SHP77 (cell line): Measurements from ENCODE around the gene TTC7B.

Experiments used
- DNase-seq, 2 experiments: peaks; one replicate each; lab custom pipeline; 2025; lab: John Stamatoyannopoulos, UW

TTC7B gene

GRCh38 chr14:90576581-90576980 lies 239.6 kb downstream of the TTC7B start:
- DNase-seq, result no peak

- DNase-seq, result no peak
Observed at GRCh38 chr14:90575781-90576180, 240.4 kb downstream of the TTC7B start.

DNA sequence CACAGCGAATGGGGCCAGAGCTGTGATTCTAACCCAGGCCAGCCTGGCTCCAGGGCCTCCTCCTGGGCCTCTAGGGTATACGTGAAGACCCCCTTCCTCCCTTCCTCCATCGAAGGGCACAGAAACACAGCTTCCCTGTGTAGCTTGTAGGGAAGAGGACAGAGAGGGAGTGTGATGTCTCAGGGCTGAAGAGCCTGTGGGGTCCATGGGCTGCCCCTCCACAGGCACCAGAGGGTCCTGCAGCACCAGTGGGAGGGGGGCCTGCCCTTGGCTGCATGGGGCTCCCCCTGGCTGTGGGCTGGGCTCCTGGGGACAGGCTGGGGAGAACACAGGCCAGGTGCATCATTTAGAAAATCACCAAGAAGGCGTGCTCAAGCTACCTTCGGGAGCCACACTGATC lies 240.9 kb downstream of the TTC7B start:
- DNase-seq, result no peak

DNA sequence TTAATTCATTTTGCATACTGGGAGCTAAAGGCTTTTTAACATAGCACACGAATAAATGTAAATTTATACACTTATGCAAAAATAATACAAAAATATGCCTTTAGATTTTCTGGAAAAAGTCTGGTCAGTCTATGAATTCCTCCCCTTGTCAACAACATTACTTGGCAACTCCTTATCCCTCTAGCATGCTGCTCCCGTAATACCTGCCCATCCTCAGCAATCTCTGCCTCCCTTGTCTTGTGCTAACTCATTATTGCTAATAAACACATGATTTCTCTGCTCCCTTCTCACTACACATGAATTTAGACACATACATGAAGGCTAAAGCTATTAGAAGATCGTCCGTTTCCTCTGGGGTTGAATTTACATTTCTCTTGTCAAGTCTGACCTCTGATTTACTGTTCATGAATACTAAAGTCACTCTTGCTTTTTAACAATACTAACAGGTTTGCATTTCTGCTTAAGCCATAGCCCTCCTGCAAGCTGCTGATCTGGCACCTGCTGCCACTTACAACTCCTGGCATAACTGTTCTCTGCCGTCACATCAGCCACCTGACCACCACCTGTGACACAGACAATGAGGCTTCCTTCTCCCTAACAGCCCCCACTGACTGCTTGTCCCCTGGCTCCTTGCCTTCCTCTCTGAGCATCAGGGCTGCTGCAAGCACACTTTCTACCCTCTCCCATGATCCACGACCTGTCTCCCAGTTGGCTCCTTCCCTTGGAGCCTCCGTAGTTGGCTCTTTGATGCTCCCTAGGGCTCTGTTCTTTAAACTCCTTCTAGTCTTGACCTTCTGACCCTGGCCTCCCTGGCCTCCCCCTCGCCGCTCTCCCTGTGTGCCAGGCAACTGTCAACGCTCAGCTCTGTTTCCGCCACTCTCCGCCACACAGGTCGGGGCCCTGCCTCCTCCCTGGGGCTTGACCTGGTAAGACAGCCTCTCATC lies 241.8 kb downstream of the TTC7B start:
- DNase-seq, result peak; percentile 72 to 74

DNA sequence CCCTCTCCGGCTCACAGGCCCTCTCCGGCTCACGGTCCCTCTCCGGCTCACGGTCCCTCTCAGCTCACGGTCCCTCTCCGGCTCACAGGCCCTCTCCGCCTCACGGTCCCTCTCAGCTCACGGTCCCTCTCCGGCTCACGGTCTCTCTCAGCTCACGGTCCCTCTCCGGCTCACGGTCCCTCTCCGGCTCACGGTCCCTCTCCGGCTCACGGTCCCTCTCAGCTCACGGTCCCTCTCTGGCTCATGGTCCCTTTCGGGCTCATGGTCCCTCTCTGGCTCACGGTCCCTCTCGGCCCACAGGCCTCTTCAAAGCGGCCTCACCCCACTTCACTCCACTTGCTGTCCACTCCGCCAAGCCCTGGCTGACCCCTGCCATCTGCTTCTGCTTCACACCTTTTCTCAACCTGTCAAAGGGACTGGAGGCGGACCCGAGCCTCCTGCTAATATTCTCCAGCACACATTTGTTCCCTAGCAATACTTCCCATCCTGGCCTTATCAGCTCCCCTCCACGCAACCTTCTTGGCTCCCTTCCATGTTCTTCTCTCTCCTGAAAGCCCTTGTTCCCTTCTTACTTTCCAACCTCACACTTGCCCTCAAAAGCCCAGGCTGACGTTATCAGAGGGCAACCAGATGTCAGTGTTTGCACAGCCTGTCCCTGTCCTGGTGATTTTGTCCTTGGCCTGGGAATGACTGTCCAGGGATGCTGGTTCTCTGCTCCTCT lies 242.7 kb downstream of the TTC7B start:
- peak; percentile 20 to 24 for DNase-seq

- DNase-seq, result no peak
Observed at GRCh38 chr14:90572441-90573150, 243.6 kb downstream of the TTC7B start.

GRCh38 chr14:90571149-90571947 lies 244.9 kb downstream of the TTC7B start:
- no peak for DNase-seq

- no peak for DNase-seq
Observed at GRCh38 chr14:90570461-90570860, 245.8 kb downstream of the TTC7B start.

DNA sequence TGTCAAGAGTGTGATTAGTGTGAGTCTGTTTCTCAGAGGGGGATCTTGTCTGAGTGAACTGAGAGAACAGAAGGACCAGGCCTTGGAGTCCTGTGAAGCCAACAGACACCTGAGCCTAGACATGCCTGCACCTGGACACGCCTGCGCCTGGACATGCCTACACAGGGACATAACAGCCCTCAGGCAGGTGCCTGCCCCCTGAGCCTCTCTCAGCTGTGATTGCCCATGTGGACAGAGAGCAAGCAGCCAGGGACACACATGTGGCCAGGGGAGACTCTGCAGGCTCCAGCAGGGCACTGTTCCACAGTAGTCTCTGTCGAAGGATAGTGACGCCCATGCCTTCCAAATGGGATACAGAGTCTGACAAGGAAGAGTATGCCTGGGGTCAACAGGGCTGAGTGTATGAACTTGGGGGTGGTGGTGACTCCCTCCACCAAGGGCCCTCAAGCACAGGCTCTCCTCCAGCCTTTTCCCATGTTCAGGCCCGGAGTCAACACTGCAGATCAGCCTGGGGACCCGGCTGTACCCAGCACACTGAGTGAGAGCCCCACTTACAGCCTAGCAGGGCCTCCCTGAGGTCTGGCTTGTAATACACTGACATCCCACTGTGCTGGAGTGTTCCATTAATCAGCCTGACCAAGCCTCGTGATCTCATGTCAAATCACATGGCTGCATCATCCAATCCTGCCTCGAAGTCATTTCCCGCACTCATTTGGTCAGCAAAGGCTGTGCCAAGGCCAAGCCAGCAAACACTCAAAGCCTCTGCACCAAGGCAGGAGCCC lies 246.4 kb downstream of the TTC7B start:
- DNase-seq, result no peak

DNA sequence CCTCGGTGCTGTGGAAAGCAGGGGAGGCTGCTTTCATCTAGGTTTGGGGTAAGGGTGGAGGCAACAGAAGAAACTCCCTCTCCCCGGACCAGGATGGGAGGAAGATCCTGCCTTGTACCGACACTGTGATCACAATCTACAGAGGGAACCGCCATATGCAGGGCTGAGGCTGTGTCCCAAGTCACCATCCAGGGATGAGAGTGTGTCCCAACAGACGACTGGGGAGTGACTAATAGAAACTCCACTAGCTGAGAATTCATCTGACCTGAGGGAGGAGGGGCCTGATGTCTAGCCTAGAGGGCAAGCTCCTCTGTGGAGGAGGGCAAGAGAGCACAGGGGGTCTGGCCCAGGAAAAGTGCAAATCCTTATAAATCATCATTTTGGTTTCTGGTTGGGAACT lies 247.0 kb downstream of the TTC7B start:
- no peak for DNase-seq

- no peak for DNase-seq
Observed at GRCh38 chr14:90568405-90568804, 247.8 kb downstream of the TTC7B start.

GRCh38 chr14:90567991-90568390 lies 248.2 kb downstream of the TTC7B start:
- no peak for DNase-seq

DNA sequence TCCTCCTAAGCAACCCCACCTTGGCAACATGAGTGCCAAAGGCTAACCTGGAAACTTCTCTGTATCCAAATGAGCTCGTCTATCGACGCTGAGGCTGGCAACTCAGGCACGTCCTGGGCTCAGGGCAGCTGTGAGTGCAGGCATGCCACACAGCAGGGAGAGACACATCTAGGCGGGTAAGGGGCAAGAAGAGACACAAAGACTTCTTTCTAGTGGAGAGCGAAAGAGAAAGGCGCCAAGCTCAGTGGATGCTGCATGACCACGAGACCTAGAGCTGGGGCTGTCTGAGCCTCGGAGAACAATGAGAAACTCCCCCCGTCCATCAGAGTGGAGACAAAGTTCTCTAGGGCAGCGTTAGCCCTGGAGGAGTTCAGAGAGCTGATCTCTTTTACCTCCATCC lies 249.0 kb downstream of the TTC7B start:
- no peak for DNase-seq

DNA sequence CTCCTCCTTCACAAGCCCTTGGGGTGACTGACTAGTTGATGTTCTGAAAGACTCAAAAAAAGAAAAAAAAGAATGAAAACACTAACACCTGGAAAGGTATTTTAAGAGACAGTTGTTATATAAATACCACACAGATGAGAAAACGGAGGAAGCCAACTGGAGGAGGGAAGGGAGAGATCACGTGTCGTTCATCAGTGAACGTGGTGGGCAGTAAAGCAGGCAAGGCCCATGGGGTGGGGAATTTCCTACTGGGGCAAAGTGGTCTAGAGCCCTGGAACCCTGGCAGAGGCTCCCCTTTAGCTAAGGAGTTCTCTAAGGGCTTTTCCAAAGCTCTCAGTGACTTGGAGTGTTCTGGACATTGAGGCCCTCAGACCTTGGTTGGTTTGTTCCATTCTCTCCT lies 249.7 kb downstream of the TTC7B start:
- no peak for DNase-seq

GRCh38 chr14:90564496-90564895 lies 251.7 kb downstream of the TTC7B start:
- no peak for DNase-seq

GRCh38 chr14:90562652-90563051 lies 253.6 kb downstream of the TTC7B start:
- DNase-seq, result no peak

DNA sequence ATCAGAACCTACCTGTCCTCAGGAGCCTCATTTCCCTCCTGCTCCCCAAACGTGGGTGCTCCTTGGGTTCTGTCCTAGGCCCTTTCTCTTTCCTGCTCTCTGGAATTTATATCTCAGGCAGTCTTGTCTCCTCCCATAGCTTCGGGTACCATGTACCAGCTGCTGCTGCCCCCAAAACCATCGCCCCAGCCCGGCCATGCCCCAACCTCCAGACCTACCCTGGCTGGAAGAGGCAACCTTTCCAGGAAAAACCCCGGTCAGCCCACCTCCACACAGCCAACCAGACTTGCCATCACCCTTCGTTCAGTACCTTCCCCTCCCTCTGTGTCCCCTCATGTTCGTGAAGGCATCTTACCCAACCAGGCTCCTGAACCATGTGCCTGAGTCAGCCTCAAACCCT lies 254.3 kb downstream of the TTC7B start:
- DNase-seq, result no peak

GRCh38 chr14:90560991-90561390 lies 255.2 kb downstream of the TTC7B start:
- no peak for DNase-seq

GRCh38 chr14:90560558-90560957 lies 255.7 kb downstream of the TTC7B start:
- DNase-seq, result no peak

GRCh38 chr14:90559811-90560492 lies 256.3 kb downstream of the TTC7B start:
- no peak for DNase-seq
